Endothelial cell (in vitro differentiated cells): Measurements from ENCODE around the gene AUTS2. TPM values are rescaled to one million over a fixed set of nuclear protein-coding genes. Genes with fewer than 3 reads are reported as not detected.

Experiments used
- DNase-seq: peaks from one replicate; pipeline ENCODE4 v3.0.0; 2021; ENCODE audit warnings: low spot score
- H3K27ac Mint-ChIP-seq: one replicate; pipeline ENCODE4 v1.8.0; 2021; ENCODE audit warnings: mixed read lengths, inconsistent platforms; ENCODE audit not compliant: unreplicated experiment
- H3K27me3 Mint-ChIP-seq: one replicate; pipeline ENCODE4 v1.8.0; 2021; ENCODE audit warnings: mild to moderate bottlenecking, moderate library complexity, mixed read lengths, inconsistent platforms; ENCODE audit not compliant: unreplicated experiment
- H3K36me3 Mint-ChIP-seq: one replicate; pipeline ENCODE4 v1.8.0; 2021; ENCODE audit warnings: mild to moderate bottlenecking, low read depth, mixed read lengths, inconsistent platforms; ENCODE audit not compliant: unreplicated experiment
- H3K4me1 Mint-ChIP-seq: one replicate; pipeline ENCODE4 v1.8.0; 2021; ENCODE audit warnings: mild to moderate bottlenecking, mixed read lengths, inconsistent platforms; ENCODE audit not compliant: unreplicated experiment
- H3K4me3 Mint-ChIP-seq: one replicate; pipeline ENCODE4 v1.8.0; 2021; ENCODE audit warnings: mild to moderate bottlenecking, mixed read lengths, inconsistent platforms; ENCODE audit not compliant: unreplicated experiment
- H3K9me3 Mint-ChIP-seq: one replicate; pipeline ENCODE4 v1.8.0; 2021; ENCODE audit warnings: mixed read lengths, inconsistent platforms; ENCODE audit not compliant: unreplicated experiment
- total RNA-seq: library from RNA; stranded (reverse); fragmentation: NEBNext Ultra II Directional; extraction: Animal tissue kit (Norgen Biotek cat#: 25700); gene quantifications from one replicate; pipeline ENCODE4 v1.2.1, GENCODE V29; 2021; ENCODE audit not compliant: unreplicated experiment
- TF ChIP-seq, protein P1 (sequence below): fragments of 200-600 bp; sonication (generic); IDR thresholded peaks from one replicate; pipeline ENCODE4 v1.5.0; 2021; ENCODE audit warnings: antibody characterized with exemption; ENCODE audit not compliant: unreplicated experiment

Gene AUTS2
- total RNA-seq, 1 donor from 2014 or later = 103 TPM

DNA sequence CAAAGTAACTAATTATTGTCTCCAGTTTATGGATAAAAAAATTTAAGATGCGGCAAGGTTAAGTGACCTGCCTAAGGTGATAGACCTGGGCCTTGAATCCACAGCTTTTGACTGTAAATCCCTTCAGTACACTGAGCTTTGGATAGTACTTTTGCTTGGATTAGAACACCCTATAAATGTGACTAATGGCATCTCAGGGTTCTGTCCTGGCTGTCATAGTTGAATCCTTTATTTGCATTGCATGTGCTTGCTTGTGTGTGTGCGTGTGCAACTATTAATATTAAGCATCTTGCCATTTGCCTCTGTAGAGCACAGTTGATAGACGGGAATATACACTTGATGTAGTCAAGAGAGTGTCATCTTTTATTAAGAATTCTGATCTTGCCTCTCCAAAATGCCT is 228.0 kb downstream of the AUTS2 start:
- Mint-ChIP-seq H3K27me3 (peaks cover 5% of the 10 kb centered on the region), H3K36me3 (no peaks in the 10 kb centered on the region), H3K27ac (no peak overlapping the region), H3K9me3 (no peaks in the 10 kb centered on the region), H3K4me3 (no peak overlapping the region), H3K4me1 (peaks cover 25% of the 10 kb centered on the region)
- no peak for DNase-seq
- TF ChIP-seq, protein P1, sequence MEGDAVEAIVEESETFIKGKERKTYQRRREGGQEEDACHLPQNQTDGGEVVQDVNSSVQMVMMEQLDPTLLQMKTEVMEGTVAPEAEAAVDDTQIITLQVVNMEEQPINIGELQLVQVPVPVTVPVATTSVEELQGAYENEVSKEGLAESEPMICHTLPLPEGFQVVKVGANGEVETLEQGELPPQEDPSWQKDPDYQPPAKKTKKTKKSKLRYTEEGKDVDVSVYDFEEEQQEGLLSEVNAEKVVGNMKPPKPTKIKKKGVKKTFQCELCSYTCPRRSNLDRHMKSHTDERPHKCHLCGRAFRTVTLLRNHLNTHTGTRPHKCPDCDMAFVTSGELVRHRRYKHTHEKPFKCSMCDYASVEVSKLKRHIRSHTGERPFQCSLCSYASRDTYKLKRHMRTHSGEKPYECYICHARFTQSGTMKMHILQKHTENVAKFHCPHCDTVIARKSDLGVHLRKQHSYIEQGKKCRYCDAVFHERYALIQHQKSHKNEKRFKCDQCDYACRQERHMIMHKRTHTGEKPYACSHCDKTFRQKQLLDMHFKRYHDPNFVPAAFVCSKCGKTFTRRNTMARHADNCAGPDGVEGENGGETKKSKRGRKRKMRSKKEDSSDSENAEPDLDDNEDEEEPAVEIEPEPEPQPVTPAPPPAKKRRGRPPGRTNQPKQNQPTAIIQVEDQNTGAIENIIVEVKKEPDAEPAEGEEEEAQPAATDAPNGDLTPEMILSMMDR = no peak

DNA sequence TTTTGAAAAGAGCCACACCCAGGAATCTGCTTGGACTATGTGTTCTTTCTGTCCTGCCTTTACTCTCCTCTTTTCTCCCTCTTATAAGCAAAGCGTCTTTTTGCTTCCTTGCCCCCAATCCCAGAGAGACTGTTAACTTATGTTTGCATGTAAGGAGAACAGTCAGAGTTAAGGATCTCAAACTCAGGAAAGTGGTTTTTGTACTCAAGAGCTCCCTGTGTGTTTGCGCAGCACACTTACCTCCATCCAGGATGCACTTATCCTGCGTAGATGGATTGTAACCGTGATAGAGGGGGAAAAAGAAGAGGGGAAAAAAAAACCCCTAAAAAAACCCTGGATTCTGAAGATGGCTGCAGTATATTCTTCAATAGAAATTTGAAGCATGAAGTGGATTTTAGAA is 228.9 kb downstream of the AUTS2 start:
- Mint-ChIP-seq H3K36me3 (no peaks in the 10 kb centered on the region), H3K4me1 (peaks cover 25% of the 10 kb centered on the region), H3K27me3 (peaks cover 5% of the 10 kb centered on the region), H3K9me3 (no peaks in the 10 kb centered on the region), H3K4me3 (no peak overlapping the region), H3K27ac (no peak overlapping the region)
- TF ChIP-seq, protein P1 = no peak
- no peak for DNase-seq

DNA sequence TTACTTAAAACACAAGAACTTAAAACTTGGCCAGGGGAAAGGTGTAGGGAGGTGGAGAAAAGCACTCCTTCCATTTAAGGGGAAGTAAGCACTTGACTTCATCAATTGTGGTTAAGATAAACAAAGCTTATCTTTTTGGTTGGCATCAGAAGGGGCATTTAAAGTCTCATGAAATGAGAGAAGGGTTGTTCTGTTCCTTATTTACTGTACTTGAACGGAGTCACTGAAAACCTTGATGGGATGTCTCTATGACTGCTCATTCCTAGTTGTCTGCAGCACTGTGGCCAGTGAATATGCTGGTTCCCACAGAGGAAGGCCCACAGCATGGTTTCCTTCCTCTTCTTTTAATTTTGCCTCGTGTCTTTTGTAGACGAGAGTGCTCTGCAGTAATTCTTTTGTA is 229.3 kb downstream of the AUTS2 start:
- no peaks in the 10 kb centered on the region for H3K36me3 Mint-ChIP-seq
- DNase-seq = no peak
- H3K9me3 Mint-ChIP-seq = no peaks in the 10 kb centered on the region
- TF ChIP-seq, protein P1 = no peak
- no peak overlapping the region for H3K27ac Mint-ChIP-seq
- no peak overlapping the region for H3K4me3 Mint-ChIP-seq
- H3K27me3 Mint-ChIP-seq = peaks cover 5% of the 10 kb centered on the region
- H3K4me1 Mint-ChIP-seq = peaks cover 25% of the 10 kb centered on the region

DNA sequence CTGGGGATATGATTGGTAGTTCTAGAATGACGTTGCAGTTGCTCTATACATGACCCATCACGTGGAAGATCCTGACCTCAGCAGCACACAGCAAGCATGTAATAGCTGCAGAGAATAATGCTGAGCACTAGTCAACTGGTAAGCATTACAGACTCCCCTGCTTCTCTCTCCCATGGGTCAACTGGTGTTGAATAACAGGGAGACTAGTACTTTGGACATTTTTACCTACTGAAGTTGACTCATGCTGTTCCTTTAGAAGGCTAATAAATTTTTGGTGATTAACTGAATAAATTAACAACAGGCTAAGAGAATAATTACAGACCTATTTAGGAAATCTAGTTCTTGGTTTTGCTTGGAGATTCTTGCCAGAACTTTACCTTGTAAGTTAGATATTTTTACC is 234.1 kb downstream of the AUTS2 start:
- no peak for DNase-seq
- H3K27me3 Mint-ChIP-seq = peaks cover 7% of the 10 kb centered on the region
- TF ChIP-seq, protein P1 = no peak
- no peak overlapping the region for H3K4me3 Mint-ChIP-seq
- H3K36me3 Mint-ChIP-seq = no peaks in the 10 kb centered on the region
- no peaks in the 10 kb centered on the region for H3K9me3 Mint-ChIP-seq
- no peak overlapping the region for H3K27ac Mint-ChIP-seq
- peaks cover 33% of the 10 kb centered on the region for H3K4me1 Mint-ChIP-seq

DNA sequence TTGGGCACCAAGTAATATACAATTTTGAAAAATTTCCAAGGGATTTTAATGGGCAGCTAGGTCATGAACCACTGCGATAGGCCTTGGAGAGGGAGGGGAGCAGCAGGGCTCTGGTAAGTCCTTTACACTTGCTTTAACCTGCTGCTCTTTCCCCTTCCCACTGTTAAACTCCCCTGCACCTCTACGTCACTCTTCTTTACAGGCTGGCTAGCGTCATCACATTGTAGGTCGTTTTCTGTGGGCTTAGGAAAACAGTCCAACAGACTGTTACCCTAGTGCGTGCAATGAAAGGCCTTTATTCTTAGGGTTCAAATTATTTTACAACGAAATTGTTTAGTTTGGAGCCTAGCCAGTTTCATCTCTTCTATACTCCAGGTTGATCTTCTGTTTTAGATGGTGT is 235.7 kb downstream of the AUTS2 start:
- TF ChIP-seq, protein P1 = no peak
- Mint-ChIP-seq H3K27ac (no peak overlapping the region), H3K27me3 (peaks cover 5% of the 10 kb centered on the region), H3K4me3 (no peak overlapping the region), H3K36me3 (no peaks in the 10 kb centered on the region), H3K4me1 (peaks cover 31% of the 10 kb centered on the region), H3K9me3 (no peaks in the 10 kb centered on the region)
- DNase-seq = no peak
